Measurements from ENCODE around the gene ACAP2. TPM values are rescaled to one million over a fixed set of nuclear protein-coding genes. Genes with fewer than 3 reads are reported as not detected.

The ACAP2 gene
- total RNA-seq, 1 experiment from 2014 or later = 57.9 TPM

DNA sequence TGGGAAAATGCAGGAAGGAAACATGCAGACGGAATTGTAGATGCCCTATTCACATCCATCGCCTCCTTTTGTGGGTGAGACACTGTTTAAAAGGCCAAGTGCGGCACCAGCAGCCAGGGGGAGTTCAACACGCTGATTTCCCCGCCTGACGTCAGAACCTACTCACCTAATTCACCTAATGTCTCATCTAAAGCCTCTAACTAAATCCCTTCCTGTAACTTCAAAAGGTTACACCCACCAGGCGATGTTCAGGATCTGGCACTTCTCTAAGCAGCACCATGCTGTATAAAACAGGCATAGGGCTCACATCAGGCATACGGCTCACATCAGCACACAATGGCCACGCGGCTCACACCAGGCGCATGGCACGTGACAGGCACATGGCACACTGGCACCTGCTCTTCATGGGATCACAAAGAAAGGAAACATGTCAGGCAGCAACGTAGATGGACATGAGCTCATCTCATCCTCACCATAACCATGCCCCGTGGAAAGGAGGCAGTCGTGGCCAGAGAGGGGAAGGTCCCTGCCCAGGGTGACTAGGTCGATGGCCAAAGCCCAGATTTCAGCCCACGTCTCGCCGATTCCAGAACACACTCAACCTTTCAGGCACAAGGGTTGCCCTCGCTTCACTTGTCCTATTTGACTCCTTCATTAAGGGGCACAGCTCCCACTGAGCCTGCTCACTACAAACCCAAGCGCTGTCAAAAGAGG is 193.6 kb downstream of the ACAP2 start:
- POLR2A ChIA-PET = no interaction called here
- no peak overlapping the region for H3K27ac ChIP-seq (ENCODE audit: low read length)
- 0 out of 2 replicates have a peak, but pooled peaks cover 4% of the 10 kb centered on the region for H3K4me1 ChIP-seq (ENCODE audit: control insufficient read depth, insufficient read depth, low read length)
- no peak for TF ChIP-seq TCF7L2 (IDR thresholded peaks at IDR 0.05; ENCODE audit: low read depth, low read length)
- TF ChIP-seq, protein P1, sequence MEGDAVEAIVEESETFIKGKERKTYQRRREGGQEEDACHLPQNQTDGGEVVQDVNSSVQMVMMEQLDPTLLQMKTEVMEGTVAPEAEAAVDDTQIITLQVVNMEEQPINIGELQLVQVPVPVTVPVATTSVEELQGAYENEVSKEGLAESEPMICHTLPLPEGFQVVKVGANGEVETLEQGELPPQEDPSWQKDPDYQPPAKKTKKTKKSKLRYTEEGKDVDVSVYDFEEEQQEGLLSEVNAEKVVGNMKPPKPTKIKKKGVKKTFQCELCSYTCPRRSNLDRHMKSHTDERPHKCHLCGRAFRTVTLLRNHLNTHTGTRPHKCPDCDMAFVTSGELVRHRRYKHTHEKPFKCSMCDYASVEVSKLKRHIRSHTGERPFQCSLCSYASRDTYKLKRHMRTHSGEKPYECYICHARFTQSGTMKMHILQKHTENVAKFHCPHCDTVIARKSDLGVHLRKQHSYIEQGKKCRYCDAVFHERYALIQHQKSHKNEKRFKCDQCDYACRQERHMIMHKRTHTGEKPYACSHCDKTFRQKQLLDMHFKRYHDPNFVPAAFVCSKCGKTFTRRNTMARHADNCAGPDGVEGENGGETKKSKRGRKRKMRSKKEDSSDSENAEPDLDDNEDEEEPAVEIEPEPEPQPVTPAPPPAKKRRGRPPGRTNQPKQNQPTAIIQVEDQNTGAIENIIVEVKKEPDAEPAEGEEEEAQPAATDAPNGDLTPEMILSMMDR (IDR thresholded peaks at IDR 0.05) = no peak
- TF ChIP-seq POLR2AphosphoS5 (IDR thresholded peaks at IDR 0.05; ENCODE audit: low read depth, low read length) = no peak
- TF ChIP-seq, protein P2, sequence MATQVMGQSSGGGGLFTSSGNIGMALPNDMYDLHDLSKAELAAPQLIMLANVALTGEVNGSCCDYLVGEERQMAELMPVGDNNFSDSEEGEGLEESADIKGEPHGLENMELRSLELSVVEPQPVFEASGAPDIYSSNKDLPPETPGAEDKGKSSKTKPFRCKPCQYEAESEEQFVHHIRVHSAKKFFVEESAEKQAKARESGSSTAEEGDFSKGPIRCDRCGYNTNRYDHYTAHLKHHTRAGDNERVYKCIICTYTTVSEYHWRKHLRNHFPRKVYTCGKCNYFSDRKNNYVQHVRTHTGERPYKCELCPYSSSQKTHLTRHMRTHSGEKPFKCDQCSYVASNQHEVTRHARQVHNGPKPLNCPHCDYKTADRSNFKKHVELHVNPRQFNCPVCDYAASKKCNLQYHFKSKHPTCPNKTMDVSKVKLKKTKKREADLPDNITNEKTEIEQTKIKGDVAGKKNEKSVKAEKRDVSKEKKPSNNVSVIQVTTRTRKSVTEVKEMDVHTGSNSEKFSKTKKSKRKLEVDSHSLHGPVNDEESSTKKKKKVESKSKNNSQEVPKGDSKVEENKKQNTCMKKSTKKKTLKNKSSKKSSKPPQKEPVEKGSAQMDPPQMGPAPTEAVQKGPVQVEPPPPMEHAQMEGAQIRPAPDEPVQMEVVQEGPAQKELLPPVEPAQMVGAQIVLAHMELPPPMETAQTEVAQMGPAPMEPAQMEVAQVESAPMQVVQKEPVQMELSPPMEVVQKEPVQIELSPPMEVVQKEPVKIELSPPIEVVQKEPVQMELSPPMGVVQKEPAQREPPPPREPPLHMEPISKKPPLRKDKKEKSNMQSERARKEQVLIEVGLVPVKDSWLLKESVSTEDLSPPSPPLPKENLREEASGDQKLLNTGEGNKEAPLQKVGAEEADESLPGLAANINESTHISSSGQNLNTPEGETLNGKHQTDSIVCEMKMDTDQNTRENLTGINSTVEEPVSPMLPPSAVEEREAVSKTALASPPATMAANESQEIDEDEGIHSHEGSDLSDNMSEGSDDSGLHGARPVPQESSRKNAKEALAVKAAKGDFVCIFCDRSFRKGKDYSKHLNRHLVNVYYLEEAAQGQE (IDR thresholded peaks at IDR 0.05; ENCODE audit: insufficient read depth in 1 of 2, low read depth in 2 of 2, low read length in 1 of 2) = no peak
- TF ChIP-seq SIN3A (IDR thresholded peaks at IDR 0.05; ENCODE audit: borderline replicate concordance, insufficient read depth, low read depth, low read length) = no peak
- CTCF ChIA-PET = no interaction called here
- in situ Hi-C loops (cut with HindIII; ENCODE audit: low pct_unique_long_range_greater_than_20kb, low sequenced_read_pairs) = no loop called here
- H3K9me3 ChIP-seq (ENCODE audit: control insufficient read depth, insufficient read depth, low read depth, low read length) = no peaks in the 10 kb centered on the region
- intact Hi-C loops (cut with micrococcal nuclease; ENCODE audit: unreplicated experiment) = no loop called here
- no TSS peak for BruUV-seq (replicated peaks)
- H3K4me3 ChIP-seq (ENCODE audit: low read depth in 2 of 2, low read length in 2 of 2) = no peak overlapping the region
- DNase-seq (ENCODE audit: low read depth, low spot score) (no peak), ATAC-seq (no peak; the same call in 1 of the 2 replicates)
- no peaks in the 10 kb centered on the region for H3K27me3 ChIP-seq (ENCODE audit: control insufficient read depth, insufficient read depth, low read length)
- H3K36me3 ChIP-seq (ENCODE audit: control insufficient read depth, insufficient read depth, low read length) = no peaks in the 10 kb centered on the region

DNA sequence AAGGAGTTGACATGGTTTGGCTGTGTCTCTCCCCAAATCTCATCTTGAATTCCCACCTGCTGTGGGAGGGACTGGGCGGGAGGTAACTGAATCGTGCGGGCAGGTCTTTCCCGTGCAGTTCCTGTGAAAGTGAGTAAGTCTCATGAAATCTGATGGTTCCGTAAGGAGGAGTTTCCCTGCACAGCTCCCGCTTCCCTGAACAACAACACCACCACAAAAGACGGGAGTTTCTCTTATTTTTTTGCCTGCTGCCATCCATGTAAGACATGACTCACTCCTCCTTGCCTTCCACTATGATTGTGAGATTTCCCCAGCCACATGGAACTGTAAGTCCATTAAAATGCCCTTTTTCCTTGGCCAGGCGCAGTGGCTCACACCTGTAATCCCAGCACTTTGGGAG is 194.5 kb downstream of the ACAP2 start:
- no TSS peak for BruUV-seq (replicated peaks)
- no peak for ATAC-seq
- POLR2A ChIA-PET = no interaction called here
- H3K36me3 ChIP-seq (ENCODE audit: control insufficient read depth, insufficient read depth, low read length) = no peaks in the 10 kb centered on the region
- no peaks in the 10 kb centered on the region for H3K9me3 ChIP-seq (ENCODE audit: control insufficient read depth, insufficient read depth, low read depth, low read length)
- H3K4me1 ChIP-seq (ENCODE audit: control insufficient read depth, insufficient read depth, low read length) = 0 out of 2 replicates have a peak, but pooled peaks cover 3% of the 10 kb centered on the region
- no peaks in the 10 kb centered on the region for H3K27me3 ChIP-seq (ENCODE audit: control insufficient read depth, insufficient read depth, low read length)
- TF ChIP-seq TCF7L2 (IDR thresholded peaks at IDR 0.05; ENCODE audit: low read depth, low read length) (no peak), POLR2AphosphoS5 (IDR thresholded peaks at IDR 0.05; ENCODE audit: low read depth, low read length) (no peak), SIN3A (IDR thresholded peaks at IDR 0.05; ENCODE audit: borderline replicate concordance, insufficient read depth, low read depth, low read length) (no peak)
- TF ChIP-seq, protein P2 (IDR thresholded peaks at IDR 0.05; ENCODE audit: insufficient read depth in 1 of 2, low read depth in 2 of 2, low read length in 1 of 2) = no peak
- TF ChIP-seq, protein P1 (IDR thresholded peaks at IDR 0.05) = no peak
- no peak overlapping the region for H3K4me3 ChIP-seq (ENCODE audit: low read depth in 2 of 2, low read length in 2 of 2)
- in situ Hi-C loops (cut with HindIII; ENCODE audit: low pct_unique_long_range_greater_than_20kb, low sequenced_read_pairs) = no loop called here
- DNase-seq (ENCODE audit: low read depth, low spot score) = no peak
- intact Hi-C loops (cut with micrococcal nuclease; ENCODE audit: unreplicated experiment) = no loop called here
- CTCF ChIA-PET = no interaction called here
- no peak overlapping the region for H3K27ac ChIP-seq (ENCODE audit: low read length)
